ENCODE measurements around the gene POM121L2. TPM values are rescaled to one million over a fixed set of nuclear protein-coding genes. Genes with fewer than 3 reads are reported as not detected.

Gene POM121L2
- total and polyA plus RNA-seq, 2 of the 13 experiments (the other 11 are each of a cell fraction or from before 2014, with no cell fraction given), result not detected

Other genes starting within 250 kb of the POM121L2 start
- not detected in 2 replicates for gene PRSS16, start 64.6 kb downstream of the POM121L2 start, total RNA-seq (2016; rRNA removed; fragmentation: Illumina TruSeq; extraction: Trizol)
- gene PRSS16, start 64.6 kb downstream of the POM121L2 start, polyA plus RNA-seq (2011; rRNA removed), result not detected in 2 replicates
- 1.7 and 2.7 TPM in 2 replicates for gene ZNF391, start 76.5 kb upstream of the POM121L2 start, total RNA-seq (2016; rRNA removed; fragmentation: Illumina TruSeq; extraction: Trizol)
- gene ZNF391, start 76.5 kb upstream of the POM121L2 start, polyA plus RNA-seq (2011; rRNA removed), result 0.78 and 0.97 TPM in 2 replicates
- 10.1 and 16.3 TPM in 2 replicates for gene ZNF184, start 160.8 kb upstream of the POM121L2 start, total RNA-seq (2016; rRNA removed; fragmentation: Illumina TruSeq; extraction: Trizol)
- 2.0 and 2.1 TPM in 2 replicates for gene ZNF184, start 160.8 kb upstream of the POM121L2 start, polyA plus RNA-seq (2011; rRNA removed)

All from HepG2 (cell line).